Measurements from ENCODE around the gene MAP3K5. TPM values are rescaled to one million over a fixed set of nuclear protein-coding genes. Genes with fewer than 3 reads are reported as not detected.

Gene MAP3K5
- total and polyA plus RNA-seq, 3 donors from 2014 or later: 21.3 to 55.3 (median 46.1) TPM

DNA sequence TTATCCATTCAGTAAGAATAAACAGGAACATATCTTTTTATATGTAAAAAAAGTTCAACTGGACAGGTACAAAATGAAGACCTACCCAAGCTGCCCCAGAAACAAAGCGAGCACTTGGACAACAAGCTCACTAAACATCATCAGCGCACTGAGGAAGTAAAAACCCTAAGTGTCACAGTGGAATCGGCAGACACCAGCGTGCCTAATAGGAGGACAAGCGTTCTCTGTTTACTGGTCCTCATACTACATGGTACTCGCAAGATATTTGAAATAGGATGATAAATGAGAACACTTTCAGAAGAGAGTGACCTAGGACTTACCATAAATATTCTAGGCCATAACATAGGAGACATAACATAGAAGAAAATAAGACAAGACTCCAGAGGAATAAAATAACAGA lies 260.2 kb downstream of the MAP3K5 start:
- no peaks in the 10 kb centered on the region for H3K27me3 ChIP-seq
- WGBS, 2 donors: 93% methylated on average over 6 of the region's 6 CpGs
- TF ChIP-seq, protein P1, sequence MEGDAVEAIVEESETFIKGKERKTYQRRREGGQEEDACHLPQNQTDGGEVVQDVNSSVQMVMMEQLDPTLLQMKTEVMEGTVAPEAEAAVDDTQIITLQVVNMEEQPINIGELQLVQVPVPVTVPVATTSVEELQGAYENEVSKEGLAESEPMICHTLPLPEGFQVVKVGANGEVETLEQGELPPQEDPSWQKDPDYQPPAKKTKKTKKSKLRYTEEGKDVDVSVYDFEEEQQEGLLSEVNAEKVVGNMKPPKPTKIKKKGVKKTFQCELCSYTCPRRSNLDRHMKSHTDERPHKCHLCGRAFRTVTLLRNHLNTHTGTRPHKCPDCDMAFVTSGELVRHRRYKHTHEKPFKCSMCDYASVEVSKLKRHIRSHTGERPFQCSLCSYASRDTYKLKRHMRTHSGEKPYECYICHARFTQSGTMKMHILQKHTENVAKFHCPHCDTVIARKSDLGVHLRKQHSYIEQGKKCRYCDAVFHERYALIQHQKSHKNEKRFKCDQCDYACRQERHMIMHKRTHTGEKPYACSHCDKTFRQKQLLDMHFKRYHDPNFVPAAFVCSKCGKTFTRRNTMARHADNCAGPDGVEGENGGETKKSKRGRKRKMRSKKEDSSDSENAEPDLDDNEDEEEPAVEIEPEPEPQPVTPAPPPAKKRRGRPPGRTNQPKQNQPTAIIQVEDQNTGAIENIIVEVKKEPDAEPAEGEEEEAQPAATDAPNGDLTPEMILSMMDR (IDR thresholded peaks at IDR 0.05): no peak
- no peak for TF ChIP-seq POLR2A (IDR thresholded peaks at IDR 0.05)

DNA sequence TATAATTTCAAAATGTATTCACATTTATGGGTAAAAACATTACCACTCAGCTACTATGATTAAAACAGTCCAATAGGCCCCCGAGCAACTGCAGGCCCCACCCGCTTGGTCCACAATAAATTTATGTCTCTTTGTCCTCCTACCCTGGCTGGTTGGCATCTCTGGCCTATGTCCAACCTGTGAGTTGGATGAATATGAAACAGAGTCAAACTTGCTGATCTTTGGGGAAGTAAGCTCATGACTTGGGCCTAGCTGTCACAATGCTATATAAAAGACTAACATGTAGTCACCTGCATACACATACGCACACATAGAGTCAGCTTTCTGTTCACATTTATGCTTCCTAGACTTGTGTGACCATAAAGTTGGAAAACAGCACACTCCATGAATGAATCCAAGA lies 262.6 kb downstream of the MAP3K5 start:
- Histone ChIP-seq H3K9me3 (no peaks in the 10 kb centered on the region), H3K27me3 (no peaks in the 10 kb centered on the region), H3K36me3 (ENCODE audit: low read depth, missing control alignments) (no peaks in the 10 kb centered on the region), H3K4me3 (no peak overlapping the region), H3K4me1 (peaks cover 12% of the 10 kb centered on the region), H3K27ac (no peak overlapping the region)
- intact Hi-C loops (cut with DNase I; ENCODE audit: low total_unique reads): no loop called here
- DNase-seq: no peak
- WGBS, 2 donors: 89 to 94% methylated on average over 3 of the region's 3 CpGs
- TF ChIP-seq POLR2A (IDR thresholded peaks at IDR 0.05): no peak
- TF ChIP-seq, protein P1 (IDR thresholded peaks at IDR 0.05): no peak

More for the DNA sequence above, 260.2 kb downstream of the MAP3K5 start:
- no peak overlapping the region for H3K4me3 ChIP-seq
- H3K9me3 ChIP-seq: no peaks in the 10 kb centered on the region
- intact Hi-C loops (cut with DNase I; ENCODE audit: low total_unique reads): no loop called here
- DNase-seq: no peak
- H3K4me1 ChIP-seq: peaks cover 1% of the 10 kb centered on the region
- no peaks in the 10 kb centered on the region for H3K36me3 ChIP-seq (ENCODE audit: low read depth, missing control alignments)
- H3K27ac ChIP-seq: no peak overlapping the region

DNA sequence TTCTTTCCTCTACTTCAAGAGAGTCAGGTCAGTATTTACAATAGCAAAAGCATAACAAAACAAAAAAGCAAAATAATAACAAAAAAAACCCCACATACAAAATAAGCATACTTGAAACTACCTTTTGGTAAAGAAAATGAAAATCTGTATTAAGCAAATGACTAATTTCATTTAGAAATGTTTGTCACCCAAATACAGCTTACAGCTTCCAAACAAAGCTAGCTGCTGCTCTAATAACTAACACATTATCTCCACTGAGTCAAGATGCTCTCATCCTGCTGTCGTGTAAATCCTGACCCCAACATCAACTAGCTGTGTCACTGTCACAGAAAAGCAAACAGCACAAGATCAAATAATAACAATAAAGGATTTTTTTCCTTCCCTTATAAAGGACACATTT lies 263.8 kb downstream of the MAP3K5 start:
- no peak overlapping the region for H3K27ac ChIP-seq
- no peak overlapping the region for H3K4me3 ChIP-seq
- peaks cover 12% of the 10 kb centered on the region for H3K4me1 ChIP-seq
- no peak for DNase-seq
- TF ChIP-seq, protein P1 (IDR thresholded peaks at IDR 0.05): no peak
- TF ChIP-seq POLR2A (IDR thresholded peaks at IDR 0.05): no peak
- intact Hi-C loops (cut with DNase I; ENCODE audit: low total_unique reads): no loop called here
- WGBS, 2 donors: 71 to 87% methylated on average over 1 of the region's 1 CpG
- no peaks in the 10 kb centered on the region for H3K27me3 ChIP-seq
- no peaks in the 10 kb centered on the region for H3K9me3 ChIP-seq
- H3K36me3 ChIP-seq (ENCODE audit: low read depth, missing control alignments): no peaks in the 10 kb centered on the region

DNA sequence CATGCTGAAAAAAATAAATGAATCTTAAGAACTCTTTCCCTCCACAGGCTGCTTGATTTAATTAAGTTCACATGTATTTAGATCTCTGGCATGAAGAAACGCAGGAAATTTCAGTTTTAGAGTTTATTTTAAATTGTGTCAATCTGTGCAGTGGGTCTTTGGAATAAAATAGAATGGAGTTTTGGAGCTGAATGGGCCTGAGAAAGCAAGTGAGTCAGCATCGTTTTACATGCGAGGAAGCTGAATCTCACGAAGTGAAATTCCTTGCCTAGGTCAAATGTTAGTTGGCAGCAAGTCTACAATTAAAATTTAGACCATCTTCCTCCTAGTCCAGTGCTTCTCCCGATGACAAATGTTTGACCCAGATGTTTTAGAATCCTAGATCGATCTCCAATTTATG lies 264.4 kb downstream of the MAP3K5 start:
- Histone ChIP-seq H3K27me3 (no peaks in the 10 kb centered on the region), H3K27ac (no peak overlapping the region), H3K4me1 (peaks cover 12% of the 10 kb centered on the region), H3K36me3 (ENCODE audit: low read depth, missing control alignments) (no peaks in the 10 kb centered on the region), H3K9me3 (no peaks in the 10 kb centered on the region), H3K4me3 (no peak overlapping the region)
- intact Hi-C loops (cut with DNase I; ENCODE audit: low total_unique reads): no loop called here
- no peak for TF ChIP-seq POLR2A (IDR thresholded peaks at IDR 0.05)
- TF ChIP-seq, protein P1 (IDR thresholded peaks at IDR 0.05): no peak
- no peak for DNase-seq
- WGBS, 2 donors: 65 to 67% methylated on average over 6 of the region's 6 CpGs

DNA sequence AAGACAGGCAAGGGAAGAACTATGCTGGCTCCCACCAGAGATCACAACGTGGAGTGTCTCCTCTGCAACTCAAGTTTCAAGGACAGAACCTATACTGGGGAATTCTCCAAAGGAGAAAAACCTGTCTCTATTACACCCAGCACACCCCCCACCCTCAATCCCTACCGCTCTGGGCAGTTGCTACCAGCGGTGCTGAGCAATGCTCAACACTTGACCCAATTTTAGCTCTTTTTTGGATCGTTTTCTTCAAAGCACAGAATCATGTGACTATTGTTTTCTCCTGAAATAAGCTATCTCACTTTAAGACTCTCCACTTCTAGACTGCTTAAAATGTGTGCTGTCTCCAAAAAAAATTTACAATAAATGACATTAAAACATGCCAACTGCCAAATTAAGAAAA lies 265.3 kb downstream of the MAP3K5 start:
- intact Hi-C loops (cut with DNase I; ENCODE audit: low total_unique reads): no loop called here

More for the DNA sequence above, 265.3 kb downstream of the MAP3K5 start:
- Histone ChIP-seq H3K27ac (no peak overlapping the region), H3K36me3 (ENCODE audit: low read depth, missing control alignments) (no peaks in the 10 kb centered on the region), H3K27me3 (no peaks in the 10 kb centered on the region), H3K4me1 (peaks cover 12% of the 10 kb centered on the region), H3K4me3 (no peak overlapping the region), H3K9me3 (no peaks in the 10 kb centered on the region)
- no peak for DNase-seq
- 28 to 38% methylated on average over 4 of the region's 4 CpGs for WGBS, 2 donors
- TF ChIP-seq, protein P1 (IDR thresholded peaks at IDR 0.05): no peak
- TF ChIP-seq POLR2A (IDR thresholded peaks at IDR 0.05): no peak
